GM19025 (cell line): ENCODE results near the gene PITX3.

Experiments
- ATAC-seq: cut with Tn5 transposase; IDR thresholded peaks from one replicate; pipeline ENCODE4 v1.9.1; 2021; ENCODE audit warnings: mild to moderate bottlenecking, low read depth, moderate library complexity; ENCODE audit not compliant: unreplicated experiment

Gene PITX3

DNA sequence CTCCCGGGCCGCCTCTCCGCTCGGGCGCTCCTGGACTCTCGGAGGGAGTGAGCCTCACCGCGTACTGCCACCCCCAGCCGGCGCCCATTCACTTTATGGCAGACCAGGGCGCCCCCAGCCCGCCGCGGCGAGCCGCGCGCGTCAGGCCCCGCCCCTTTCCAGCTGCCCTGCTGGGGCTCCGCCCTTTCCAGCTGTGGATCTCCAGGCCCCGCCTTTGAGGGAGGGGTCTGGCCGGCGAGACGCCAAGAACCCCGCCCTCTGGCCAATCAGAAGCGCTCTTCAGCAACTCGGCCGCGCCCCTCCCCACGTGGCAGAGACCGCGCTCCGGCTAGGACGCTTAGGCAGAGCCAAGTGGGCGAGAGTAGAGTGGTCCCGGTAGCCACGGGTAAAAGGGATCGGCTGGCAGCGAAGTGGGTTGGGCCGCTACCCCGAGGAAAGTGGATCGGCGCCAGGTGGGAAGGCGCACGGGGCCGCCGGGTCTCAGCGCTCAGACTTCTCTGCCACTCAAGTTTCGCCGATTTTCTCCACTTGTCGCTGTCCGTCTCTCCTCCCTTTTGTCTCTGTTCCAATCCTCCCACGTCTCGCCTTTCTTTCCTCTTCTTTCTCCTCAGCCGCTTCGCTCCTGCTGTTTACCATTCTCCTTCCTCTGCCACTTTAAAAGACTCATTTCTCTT lies at the start of gene PITX3:
PITX3 (minus strand) TSS at position 69 of the 674 bp plus-strand sequence. CDS start 9,432 bp downstream, outside the sequence.
- peak; percentile 38 for ATAC-seq

DNA sequence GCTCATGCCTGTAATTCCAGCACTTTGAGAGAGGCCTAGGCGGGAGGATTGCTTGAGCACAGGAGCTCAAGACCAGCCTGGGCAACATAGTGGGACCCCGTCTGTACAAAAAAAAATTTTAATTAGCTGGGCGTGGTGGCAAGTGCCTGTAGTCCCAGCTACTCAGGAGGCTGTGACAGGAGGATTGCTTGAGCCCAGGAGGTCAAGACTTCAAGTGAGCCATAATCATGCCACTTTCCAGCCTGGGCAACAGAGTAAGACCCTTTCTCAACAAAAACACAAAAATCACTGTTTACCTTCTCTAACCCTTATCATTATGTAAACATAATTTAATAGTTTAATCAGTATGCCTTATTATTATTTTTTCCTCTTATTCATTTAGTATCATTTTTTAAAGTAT lies 48.5 kb upstream of the PITX3 start:
- ATAC-seq, result no peak

DNA sequence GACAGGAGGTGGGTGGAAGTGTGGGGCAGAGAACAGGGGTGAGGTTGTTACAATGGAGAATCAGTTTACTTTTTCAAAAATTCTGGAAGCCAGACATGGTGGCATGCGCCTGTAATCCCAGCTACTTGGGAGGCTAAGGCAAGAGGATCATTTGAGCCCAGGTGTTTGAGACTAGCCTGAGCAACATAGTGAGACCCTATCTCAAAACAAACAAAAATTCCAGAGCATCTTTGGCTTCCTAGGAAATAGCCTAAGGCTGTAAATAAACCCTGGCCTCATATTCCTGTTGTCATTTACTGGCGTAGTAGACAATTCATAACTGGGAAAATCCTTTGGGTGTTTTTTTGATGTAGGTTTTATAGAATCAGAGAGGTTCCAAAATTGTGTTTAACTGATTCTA lies 48.0 kb upstream of the PITX3 start:
- ATAC-seq, result no peak

DNA sequence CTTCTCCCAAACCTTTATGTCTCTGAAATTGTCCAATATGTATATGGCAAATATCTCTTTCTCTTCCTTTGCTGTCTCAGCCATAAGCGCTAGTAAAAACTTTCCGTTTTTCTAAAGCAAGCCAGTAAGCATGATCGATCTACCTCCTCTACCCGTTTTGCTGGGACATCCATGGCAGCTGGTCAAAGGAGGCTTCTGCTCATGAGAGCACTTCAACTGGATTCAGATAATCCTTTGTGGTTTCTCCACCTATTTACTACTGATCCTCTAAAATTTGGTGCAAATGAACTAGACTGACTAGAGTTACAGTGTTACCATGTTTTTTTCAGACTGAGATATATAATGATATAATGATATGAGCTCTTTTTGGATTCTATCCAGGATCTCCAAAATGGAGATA lies 46.7 kb upstream of the PITX3 start:
- ATAC-seq, result no peak

DNA sequence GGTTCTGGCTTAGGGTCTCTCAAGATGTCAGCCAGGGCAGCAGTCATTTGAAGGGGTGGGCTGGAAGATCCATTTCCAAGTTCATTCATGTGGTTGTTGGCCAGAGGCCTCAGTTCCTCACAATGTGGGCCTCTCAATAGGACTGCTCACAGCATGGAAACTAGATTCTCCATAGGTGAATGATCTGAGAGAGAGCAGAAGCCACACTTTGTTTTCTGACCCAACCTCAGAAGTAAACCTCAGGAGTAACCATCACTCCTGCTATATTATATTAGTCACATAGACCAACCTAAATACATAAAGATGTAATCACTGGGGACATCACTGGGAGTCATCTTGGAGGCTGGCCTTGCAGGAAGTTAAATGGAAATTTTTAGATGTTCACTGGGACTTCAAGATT lies 46.2 kb upstream of the PITX3 start:
- ATAC-seq, result no peak

DNA sequence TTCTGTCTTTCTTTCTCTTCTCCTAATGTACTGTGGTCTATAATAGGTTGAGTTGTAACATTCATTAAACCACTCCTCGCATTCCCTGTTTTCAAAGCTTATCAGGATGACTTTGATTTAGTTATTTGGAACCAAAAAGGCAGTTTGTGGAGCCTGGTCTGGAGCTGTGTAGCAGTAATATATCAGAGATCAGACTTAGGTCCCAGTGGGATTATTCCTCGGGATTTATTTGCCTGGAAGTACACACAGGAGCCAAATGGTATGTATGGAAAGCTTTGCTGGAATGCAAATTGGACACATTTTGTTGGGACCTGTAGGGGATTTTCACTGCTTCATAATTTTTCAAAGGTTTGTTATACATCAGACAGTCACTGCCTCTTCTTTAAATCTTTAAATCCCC lies 44.9 kb upstream of the PITX3 start:
- no peak for ATAC-seq

DNA sequence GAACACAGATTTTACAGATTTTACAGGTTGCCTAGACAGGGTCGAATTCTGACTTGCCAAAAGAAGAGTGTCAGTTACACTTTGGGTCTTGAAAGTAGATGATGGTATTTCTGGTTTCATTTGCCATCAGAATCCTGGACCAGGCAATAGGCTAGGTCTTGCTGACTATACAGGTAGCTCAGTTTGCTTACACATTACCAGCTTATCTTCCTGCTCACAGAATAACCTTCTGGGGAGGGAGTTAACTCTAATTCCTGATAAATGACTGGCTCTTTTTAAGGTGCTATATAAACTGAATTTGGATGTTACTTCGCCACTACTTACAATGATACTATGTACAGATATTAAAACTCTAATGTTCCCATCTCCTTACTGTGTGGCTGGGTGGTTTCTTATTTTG lies 43.8 kb upstream of the PITX3 start:
- no peak for ATAC-seq

DNA sequence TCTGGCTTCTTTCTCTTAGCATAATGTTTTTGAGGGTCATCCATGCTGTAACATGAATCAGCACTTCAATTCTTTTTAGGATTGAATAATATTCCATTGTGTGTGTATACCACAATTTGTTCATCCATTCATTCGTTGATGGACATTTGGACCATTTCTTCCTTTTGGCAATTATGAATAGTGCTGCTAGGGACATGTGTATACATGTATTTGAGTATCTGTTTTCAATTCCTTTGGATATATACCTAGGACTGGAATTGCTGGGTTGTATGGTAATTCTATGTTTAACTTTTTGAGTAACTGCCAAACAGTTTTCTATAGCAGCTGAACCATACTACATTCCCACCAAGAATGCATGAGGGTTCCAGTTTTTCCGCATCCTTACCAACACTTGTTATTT lies 43.2 kb upstream of the PITX3 start:
- no peak for ATAC-seq

DNA sequence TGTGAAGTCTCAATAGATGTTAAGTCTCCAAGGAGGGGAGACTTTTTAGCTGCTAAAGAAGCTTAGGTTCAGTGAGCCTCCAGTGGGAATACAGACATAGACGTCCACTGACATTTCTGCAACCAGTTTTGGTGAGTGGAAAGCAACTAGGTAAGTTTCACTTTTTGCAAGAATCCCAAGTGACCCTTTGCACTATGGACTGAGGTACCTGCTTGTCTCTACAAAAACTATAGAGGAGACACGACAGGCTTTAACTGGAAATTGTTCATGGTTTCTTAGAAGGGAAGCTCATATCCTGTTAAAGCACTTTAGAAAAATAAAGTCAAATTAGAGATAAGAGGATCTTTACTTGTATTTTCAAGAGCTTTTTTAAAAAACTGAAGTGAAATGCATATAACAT lies 42.6 kb upstream of the PITX3 start:
- ATAC-seq, result no peak

DNA sequence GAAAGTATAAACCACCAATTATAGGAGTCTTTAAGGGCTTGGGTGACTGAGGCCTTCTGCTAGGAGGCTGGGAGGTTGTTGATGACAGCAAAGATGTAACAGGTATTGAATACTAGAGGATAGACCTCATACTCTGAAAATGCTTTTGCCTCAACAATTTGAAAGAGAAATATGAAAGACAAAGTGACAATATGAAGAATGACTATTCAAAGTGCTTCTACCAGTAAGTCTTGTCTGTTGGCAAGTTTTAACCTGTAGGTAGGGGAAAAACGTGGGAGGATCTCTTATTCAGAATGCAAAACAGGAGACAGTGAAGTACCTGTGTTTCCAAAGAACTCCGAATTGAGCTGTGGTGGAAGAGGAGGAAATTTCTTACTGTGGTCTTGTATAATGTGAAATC lies 42.2 kb upstream of the PITX3 start:
- no peak for ATAC-seq

DNA sequence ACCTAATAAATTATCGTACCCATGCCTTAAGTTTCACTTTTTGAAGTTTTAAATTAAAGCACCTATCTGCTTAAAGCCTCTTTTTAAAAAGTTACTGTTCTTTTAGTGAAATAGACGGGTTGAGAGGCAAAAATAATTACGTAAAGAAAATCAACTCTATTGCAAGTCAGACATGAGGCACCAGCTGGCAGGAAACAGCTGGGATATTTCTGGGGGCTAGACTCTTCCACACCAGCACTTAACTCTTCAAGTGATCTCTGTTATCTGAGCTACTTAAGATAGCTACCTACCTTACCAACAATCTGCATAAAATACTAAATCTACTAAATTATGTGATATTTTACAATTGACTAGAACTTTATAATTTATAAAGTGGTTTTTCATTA lies 39.8 kb upstream of the PITX3 start:
- no peak for ATAC-seq

DNA sequence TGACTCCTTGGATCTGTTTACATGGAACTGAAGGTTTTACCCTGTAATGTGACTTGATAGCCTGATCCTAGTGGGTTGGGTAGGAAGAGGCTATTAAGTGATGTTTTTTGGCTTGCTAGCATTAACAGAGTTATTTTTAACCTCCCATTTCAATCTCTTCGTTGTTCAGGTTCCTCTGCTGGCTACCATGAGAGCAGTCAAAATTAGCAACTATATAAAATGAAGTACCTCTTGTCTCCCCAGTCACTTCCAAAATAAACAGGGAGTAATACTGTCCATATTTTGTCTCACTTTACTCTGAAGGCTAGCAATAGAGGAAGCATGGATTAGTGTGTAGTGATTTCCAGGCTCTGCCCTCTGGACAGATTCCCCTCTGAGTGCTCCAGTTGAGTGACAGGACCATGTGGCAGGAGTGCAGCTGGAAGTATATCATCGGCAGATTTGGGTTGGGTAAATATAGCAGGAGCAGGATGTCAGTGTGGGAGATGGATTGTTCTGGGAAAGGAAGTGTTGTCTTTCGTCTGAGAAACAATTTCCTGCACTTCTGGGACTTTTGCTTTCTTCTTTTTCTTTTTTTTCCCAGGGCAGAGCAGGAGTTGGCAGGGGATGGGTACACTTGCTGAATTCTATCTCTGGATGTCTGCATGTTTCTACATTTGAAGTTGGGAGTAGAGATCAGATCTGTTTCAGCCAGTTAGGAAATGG lies 39.2 kb upstream of the PITX3 start:
- ATAC-seq, result no peak

DNA sequence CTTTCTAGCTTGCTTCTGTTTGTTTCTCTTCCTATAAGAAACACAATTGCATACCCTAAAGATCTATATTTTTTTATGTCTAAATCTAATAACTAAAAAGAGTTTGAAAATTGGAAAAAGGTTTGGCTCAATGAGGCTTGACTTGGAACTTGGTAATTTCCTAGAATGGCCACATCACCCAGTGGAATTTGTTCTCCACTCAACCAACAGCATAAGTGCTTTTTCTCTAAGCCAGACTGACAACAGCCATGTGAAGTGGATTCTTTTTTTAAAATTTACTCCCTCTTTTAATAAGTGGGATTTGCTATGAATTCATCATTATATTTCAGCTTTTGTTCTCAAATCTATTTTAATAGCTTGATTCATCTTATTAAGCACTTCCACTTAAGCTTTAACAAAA lies 37.8 kb upstream of the PITX3 start:
- no peak for ATAC-seq

DNA sequence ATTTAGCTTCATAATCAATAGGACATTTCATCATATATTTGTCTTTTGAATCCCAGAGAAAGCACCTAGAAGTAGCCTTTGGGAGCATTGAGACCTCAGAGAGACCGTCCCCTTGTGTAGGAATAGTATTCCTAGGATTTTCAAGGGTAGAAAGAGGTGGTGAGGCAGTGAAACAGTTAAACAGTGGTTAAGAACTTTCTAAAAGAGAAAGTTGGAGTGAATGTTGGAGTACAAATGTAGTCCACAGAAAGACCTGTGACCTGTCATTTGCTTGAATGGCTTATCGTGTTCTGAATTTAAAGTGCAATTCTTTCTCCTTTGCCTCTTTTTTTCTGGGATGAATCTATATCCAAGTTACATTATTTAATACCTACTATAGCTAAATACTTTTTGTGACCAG lies 34.0 kb upstream of the PITX3 start:
- no peak for ATAC-seq

DNA sequence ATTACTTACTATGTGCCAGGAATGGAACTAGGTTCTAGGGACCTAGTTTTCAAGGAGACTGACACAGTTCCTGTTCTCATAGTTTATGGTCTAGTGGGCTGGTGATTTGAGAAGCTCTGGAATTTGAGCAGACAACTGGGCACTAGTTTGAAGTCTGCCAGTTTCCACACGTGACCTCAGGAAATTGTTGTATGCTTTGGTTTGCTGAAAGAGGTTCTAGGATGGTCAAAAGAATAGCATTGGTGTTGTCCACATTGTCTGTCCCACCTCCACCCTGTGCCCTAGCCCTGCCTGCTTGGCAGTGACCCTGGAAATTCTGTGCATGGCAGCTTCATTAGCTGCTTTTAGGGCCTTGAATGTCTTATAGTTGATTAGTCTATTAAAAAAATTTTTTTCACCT lies 32.8 kb upstream of the PITX3 start:
- no peak for ATAC-seq

DNA sequence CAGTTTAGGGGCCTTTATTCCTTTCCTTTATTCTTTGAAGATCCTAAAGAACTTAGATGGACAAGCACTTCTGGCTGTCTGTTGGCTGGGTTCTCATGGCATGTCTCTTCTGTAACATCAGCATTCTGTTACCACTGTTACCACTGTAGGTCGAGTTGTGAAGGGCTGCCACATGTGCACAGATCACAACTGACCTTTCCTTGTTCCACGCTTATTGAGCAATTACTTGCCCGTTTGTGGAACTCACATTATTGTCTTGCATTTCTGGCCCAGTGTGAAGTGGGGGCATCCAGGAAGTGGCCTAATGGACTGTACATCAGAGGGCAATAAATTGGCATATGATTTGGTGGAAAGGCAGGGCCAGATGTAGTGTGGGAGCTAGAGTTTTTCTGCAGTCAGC lies 27.7 kb upstream of the PITX3 start:
- no peak for ATAC-seq

DNA sequence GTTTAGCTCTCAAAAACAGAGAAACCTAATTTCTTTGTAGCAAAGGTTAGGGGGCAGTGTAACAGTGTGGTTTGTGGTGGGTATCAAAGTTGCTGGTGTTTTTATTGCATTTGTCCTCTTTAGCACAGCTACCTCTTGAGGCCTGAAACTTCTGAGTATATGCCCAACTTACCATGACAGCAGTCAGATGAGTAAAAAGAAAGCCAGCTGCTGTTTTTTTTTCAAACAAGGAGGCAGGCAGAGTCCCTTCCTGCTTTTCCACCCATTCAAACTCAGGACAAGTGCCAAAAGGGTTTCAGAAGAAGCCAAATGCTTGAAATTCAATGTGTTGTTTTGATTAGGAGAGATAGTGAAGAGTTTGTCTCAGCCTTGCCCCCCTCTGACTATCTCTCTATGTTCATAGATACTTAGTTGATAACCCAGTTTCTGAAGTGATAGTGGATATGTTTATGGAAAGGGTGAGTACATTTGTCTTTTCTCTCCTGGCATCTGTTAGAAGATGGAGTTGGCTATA lies 27.1 kb upstream of the PITX3 start:
- ATAC-seq, result no peak

DNA sequence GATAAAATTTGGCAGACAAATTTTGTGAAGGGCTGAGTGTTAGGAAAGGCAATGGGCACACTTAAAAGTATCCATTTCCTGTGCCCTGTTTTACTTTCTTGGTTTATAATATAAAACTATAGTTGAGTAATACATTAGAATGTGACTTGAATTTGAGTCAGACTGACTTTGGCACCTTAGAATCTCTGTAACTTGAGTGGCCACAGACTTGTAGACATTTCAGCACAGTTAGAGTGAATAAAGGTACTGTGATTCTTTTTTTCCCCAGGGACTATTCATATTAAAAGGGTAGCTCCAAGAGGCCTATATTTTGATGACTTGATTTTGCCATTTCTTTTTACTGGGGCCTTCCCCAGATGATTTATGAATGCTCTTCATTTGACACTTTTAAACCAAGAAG lies 26.4 kb upstream of the PITX3 start:
- ATAC-seq, result no peak

DNA sequence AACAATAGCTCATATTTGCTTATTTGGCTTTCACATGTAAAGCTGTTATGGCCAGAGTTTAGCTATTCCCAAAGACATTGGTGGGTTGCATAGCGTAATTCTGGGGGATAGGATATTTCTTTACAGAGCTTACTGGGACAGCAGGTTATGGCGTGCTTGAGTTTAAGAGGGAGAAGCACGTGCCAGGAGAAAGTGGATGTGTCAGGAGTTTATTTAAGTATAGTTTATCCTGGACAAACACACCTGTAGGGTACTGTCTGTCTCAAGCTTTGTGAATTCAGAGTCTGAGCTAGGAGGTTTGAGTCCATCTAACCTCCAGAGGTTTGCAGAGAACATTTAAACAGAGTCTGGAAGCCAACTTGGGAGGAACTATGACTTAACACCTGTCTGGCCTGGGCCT lies 25.4 kb upstream of the PITX3 start:
- no peak for ATAC-seq

DNA sequence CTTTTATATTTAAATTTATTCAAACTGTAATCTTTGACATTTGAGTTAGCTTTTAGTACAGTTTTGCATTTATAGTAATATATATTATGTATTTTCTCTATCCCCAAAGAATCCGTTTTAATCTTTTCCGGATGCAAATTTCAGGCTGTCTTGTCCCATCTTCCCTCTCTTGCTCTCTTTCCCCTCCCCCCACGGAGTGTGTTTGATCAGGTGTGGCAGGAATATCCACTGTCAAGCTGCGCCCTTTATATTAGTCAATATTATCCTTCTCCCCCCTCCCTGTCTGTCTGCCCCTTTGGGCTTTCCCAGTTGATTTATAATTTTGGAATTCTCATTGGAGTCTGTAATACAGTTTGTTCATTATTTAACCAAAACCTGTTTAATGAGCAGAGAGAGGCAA lies 23.1 kb upstream of the PITX3 start:
- ATAC-seq, result no peak

DNA sequence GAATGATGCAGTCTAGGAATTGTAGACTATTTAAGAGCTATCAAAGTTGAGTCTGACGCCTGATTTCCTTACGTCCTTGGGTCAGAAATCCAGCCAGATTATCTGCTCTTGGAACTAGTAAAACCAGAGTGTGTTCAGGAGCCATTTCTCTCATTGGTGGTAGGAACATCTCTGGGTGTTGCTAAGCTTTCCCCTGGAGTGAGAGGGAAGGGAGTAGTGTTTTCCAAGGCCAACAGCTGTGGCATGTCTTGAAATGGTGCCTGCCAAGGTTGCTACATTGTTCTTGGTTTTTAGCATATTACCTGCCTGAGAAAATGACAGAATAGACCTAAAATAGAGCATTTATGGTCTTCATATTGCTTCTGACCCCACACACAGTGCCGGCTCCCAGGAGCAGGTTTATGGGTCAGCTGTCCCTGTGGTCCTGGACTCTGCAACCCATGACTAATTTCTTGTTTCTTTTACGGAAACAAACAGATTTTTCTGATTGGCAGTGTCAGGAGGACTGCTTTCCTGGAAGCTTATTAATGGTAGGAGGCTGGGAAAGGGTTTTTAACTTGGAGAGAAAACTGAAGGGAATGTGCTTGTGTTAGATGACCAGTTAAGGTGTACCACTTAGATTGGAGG lies 21.5 kb upstream of the PITX3 start:
- ATAC-seq, result no peak

DNA sequence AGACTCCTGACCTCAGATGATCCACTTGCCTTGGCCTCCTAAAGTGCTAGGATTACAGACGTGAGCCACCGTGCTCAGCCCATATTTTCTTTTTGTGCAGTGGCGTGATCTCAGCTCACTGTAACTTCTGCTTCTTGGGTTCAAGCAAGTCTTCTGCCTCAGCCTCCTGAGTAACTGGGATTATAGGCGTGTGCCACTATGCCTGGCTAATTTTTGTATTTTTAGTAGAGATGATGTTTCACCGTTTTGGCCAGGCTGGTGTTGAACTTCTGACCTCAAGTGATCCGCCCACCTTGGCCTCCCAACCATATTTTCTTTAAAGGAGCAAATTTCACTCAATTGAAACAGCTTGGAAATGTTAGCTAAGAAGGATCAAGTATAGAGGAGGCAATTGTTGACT lies 20.5 kb upstream of the PITX3 start:
- ATAC-seq, result no peak
